Mesenteric fat pad (tissue), 1 donor: ENCODE measurements around the gene GNG12. TPM values are rescaled to one million over a fixed set of nuclear protein-coding genes. Genes with fewer than 3 reads are reported as not detected.
"Not testable (repeated sequence)": the region's sequence is repeated elsewhere in the genome, so short reads cannot be mapped to it uniquely, and the experiment has no call there.

ENCODE experiments used
- DNase-seq: peaks from one replicate; pipeline ENCODE4 v3.0.0-alpha.2; 2020; ENCODE audit warnings: low spot score
- total RNA-seq: library from RNA; stranded (reverse); fragmentation: NEBNext Ultra II Directional; extraction: Animal tissue kit (Norgen Biotek cat#: 25700); gene quantifications from one replicate; pipeline ENCODE4 v1.2.1, GENCODE V29; 2021
- donor health status: DM: yes; HTN: yes; CAD: no.

GNG12 gene
- total RNA-seq, 1 donor from 2014 or later, result 128 TPM

DNA sequence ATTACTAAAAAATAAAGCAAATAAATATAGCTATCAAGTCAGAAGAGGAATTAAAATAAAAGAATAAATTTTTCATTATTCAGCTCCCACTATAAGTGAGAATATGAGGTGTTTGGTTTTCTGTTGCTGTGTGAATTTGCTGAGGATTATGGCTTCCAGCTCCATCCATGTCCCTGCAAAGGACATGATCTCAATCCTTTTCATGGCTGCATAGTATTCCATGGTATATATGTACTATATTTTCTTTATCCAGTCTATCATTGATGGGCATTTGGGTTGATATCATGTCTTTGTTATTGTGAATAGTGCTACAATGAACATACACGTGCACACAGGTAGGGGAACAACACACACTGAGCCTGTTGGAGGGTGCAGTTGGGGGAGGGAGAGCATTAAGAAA is 176.1 kb downstream of the GNG12 start:
- not testable (repeated sequence) for DNase-seq

DNA sequence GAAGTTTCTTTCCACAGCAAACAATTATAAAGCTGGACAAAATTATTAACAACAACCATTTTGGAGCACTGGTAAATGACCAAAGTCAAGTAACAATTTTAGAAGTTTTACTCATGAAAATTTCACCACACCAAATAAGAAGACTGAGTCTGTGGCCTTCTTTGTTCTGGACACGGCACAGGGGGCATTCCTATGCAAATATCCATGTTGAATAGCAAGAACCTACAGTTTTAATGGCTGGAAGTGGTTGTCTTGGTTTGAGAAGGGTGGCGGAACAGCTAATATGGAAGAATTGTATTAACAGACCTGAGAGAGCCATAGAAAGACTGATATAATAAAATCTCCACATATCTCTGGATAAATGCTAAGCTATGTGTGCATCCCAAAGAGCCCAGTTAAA is 177.7 kb downstream of the GNG12 start:
- no peak for DNase-seq

GRCh38 chr1:67653304-67653703 is 180.0 kb downstream of the GNG12 start:
- no peak for DNase-seq

GRCh38 chr1:67652800-67653199 is 180.5 kb downstream of the GNG12 start:
- DNase-seq, result no peak

Other genes starting within 250 kb of the GNG12 start
- 110 TPM for gene GADD45A, start 148.3 kb downstream of the GNG12 start, total RNA-seq
- 0.74 TPM for gene DIRAS3, start 217.2 kb upstream of the GNG12 start, total RNA-seq